Activated naive CD4-positive, alpha-beta T cell treated with anti-CD3 and anti-CD28 coated beads for 36 hours (primary cell): ENCODE data around the gene NNT. TPM values are rescaled to one million over a fixed set of nuclear protein-coding genes. Genes with fewer than 3 reads are reported as not detected.
"Not testable (repeated sequence)": the region's sequence is repeated elsewhere in the genome, so short reads cannot be mapped to it uniquely, and the experiment has no call there.

Source experiments
- CTCF ChIA-PET: fragments of 350-600 bp; sonication (Branson Sonifier 250); formaldehyde crosslinking; loops from one replicate; lab custom pipeline; 2021; ENCODE audit warnings: antibody characterized with exemption; lab: Charles Lee
- DNase-seq: peaks from one replicate; pipeline ENCODE4 v3.0.0-alpha.2; 2020
- H3K27ac Mint-ChIP-seq: one replicate; pipeline ENCODE4 v1.8.0; 2021; ENCODE audit warnings: mild to moderate bottlenecking, mixed read lengths
- H3K27me3 Mint-ChIP-seq: one replicate; pipeline ENCODE4 v1.8.0; 2021; ENCODE audit warnings: low read depth, mixed read lengths
- H3K36me3 Mint-ChIP-seq: one replicate; pipeline ENCODE4 v1.8.0; 2021; ENCODE audit warnings: low read depth, mixed read lengths
- H3K4me1 Mint-ChIP-seq: one replicate; pipeline ENCODE4 v1.8.0; 2021; ENCODE audit warnings: low read depth, mixed read lengths
- H3K4me3 Mint-ChIP-seq: one replicate; pipeline ENCODE4 v1.8.0; 2021; ENCODE audit warnings: mild to moderate bottlenecking, moderate library complexity, mixed read lengths
- H3K9me3 Mint-ChIP-seq: one replicate; pipeline ENCODE4 v1.8.0; 2021; ENCODE audit warnings: mixed read lengths
- intact Hi-C: fragments of 100-400 bp; cut with micrococcal nuclease; formaldehyde crosslinking; loops from one replicate; pipeline ENCODE4 v1.15.1; 2023
- total RNA-seq, 2 experiments: library from RNA; stranded (reverse); gene quantifications; one replicate each; pipeline ENCODE4 v1.2.3, GENCODE V29; 2021

NNT gene
- 10 to 100 TPM; 98.4 to 98.9 TPM for total RNA-seq

DNA sequence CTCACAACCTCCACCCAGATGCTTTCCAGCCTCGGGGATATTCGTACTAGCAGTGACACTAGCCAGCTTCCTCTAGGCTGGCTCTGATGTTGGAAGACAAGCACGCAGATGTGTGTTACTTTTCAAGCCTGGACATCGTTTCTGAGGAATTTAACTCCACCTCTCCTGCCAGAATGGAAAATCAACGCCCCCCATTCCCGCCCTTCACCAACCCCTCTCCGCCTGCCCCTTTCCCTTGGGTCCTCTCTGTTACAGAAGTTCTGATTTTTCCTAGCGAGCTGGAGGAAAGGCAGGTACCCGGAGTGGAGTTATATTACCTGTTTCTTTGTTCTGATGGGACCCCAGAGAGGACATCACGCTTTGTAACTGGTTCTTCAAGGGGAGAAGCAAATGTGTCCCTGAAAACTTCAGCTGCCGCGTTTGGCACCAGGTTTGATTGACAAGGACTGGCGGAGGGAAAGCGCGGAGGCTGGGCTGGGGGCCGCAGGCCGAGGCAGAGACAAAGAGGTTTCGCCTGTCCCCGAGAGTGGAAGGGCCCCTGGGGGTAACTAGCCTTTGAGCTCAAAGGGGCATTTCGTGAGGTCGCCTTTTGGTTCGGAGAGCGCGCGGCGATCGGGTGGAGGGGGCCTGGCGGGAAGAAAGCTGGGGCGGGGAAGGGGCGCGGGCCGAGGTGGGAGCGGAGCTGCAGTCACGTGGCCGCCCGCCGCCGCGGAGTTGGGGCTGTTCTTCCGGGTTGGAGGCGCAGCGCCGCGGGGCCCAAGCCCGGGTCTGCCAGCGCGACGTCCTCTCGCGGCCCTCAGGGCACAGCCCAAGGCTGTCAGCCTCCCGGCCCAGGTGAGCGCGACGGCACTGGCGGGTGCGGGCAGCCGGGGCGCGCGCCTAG lies at the start of gene NNT:
Gene NNT, plus strand, starts transcription at position 720 of the 883 bp plus-strand sequence. CDS start 6,016 bp downstream, outside the sequence.
- intact Hi-C loops = loop anchor here (1.0 to 5.0 kb wide), 10 partner anchors 46 to 1206 kb away; partner anchors contain the start of genes C5orf34, MRPS30, NIM1K and TMEM267
- no peaks in the 10 kb centered on the region for H3K27me3 Mint-ChIP-seq
- CTCF ChIA-PET = interaction anchor here (0.6 to 1.2 kb wide), 8 partner anchors 14 to 213 kb away, joined by 3 to 5 read pairs (median 3); no protein-coding TSS in a partner anchor
- H3K4me3 Mint-ChIP-seq = peak within 1 kb of the TSS; percentile 87
- peak within 1 kb of the TSS; percentile 92 for H3K27ac Mint-ChIP-seq
- peak; percentile 74 for DNase-seq
- no peaks in the 10 kb centered on the region for H3K9me3 Mint-ChIP-seq
- H3K4me1 Mint-ChIP-seq = peaks cover 45% of the 10 kb centered on the region
- H3K36me3 Mint-ChIP-seq = peaks cover 18% of the 10 kb centered on the region

DNA sequence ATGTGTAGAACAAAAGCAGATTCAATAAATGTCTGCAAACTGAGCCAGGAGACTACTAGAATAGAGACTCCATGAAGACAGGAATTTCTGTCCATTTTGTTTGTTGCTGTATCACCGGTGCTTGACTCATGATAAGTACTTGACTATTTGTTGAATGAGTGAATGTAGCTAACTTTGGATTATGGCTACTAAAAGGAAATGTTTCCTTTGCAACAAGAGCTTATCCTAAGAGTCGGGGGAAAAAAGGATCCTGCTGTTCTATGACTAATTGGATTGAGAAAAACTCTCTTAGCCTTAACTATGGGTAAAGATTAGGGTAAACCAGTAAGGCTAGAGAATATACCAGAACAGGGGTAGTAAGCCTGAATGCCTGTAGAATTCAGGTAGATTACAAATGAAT lies 49.6 kb upstream of the NNT start:
- Mint-ChIP-seq H3K4me3 (no peak overlapping the region), H3K27me3 (no peaks in the 10 kb centered on the region), H3K36me3 (peaks cover 13% of the 10 kb centered on the region), H3K9me3 (no peaks in the 10 kb centered on the region), H3K27ac (no peak overlapping the region), H3K4me1 (peaks cover 22% of the 10 kb centered on the region)
- CTCF ChIA-PET = interaction anchor here (1.0 to 2.0 kb wide), 2 partner anchors 13 to 164 kb away, joined by 3 to 4 read pairs; no protein-coding TSS in a partner anchor
- no peak for DNase-seq
- intact Hi-C loops = loop anchor here (10.0 kb wide), 2 partner anchors 599 to 1221 kb away; no protein-coding TSS in a partner anchor

- no peak for DNase-seq
- Mint-ChIP-seq H3K4me3 (no peak overlapping the region), H3K27ac (no peak overlapping the region), H3K36me3 (peaks cover 8% of the 10 kb centered on the region), H3K9me3 (no peaks in the 10 kb centered on the region), H3K27me3 (no peaks in the 10 kb centered on the region), H3K4me1 (peaks cover 23% of the 10 kb centered on the region)
- CTCF ChIA-PET = interaction anchor here (1.0 to 2.0 kb wide), 4 partner anchors 14 to 56 kb away, joined by 3 to 5 read pairs (median 4); partner anchors contain the start of gene NNT
- intact Hi-C loops = loop anchor here (10.0 kb wide), 2 partner anchors 600 to 1220 kb away; no protein-coding TSS in a partner anchor
Measured at GRCh38 chr5:43554497-43554896, 48.5 kb upstream of the NNT start.

DNA sequence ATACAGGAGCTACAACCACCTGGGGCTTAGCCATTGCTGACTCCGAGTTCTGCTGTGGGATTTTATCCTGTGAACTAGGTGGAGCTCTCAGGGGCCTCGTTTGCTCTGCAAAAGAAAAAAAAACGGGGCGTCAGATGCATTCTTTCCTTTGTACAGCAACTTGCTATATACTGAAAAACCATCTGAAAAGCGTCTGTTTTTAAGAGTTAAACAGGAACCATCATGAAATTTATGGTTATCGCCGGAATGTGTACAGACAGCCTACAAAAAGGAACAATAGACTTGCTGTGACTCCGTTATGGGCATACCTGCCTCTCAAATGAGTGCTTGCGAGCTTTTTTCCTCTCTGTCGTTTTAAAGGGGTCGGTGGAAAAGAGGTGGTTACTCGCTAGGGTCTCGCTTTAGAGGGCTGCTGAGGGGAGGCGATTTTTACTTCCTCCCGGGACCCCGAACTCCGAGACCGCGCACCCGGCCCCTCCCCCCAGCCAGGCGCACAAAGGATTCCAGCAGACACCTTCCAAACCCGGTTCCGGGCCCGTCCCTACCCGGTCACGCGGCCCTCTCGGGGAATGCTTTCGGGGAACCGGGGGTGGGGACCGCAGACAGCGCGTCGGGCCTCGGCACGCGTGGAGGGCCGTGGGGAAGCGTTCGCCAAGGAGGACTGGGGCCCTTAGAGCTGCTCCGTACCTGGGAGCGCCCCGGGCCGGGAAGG lies 46.9 kb upstream of the NNT start:
- CTCF ChIA-PET = interaction anchor here (0.7 to 1.9 kb wide), 6 partner anchors 44 to 72 kb away, joined by 3 to 12 read pairs (median 3); partner anchors contain the start of genes NNT and TMEM267

GRCh38 chr5:43556607-43556856 lies 46.4 kb upstream of the NNT start:
- peaks cover 17% of the 10 kb centered on the region for H3K4me1 Mint-ChIP-seq
- H3K27ac Mint-ChIP-seq, H3K27me3 Mint-ChIP-seq, H3K36me3 Mint-ChIP-seq, H3K9me3 Mint-ChIP-seq, DNase-seq: not testable (repeated sequence)
- CTCF ChIA-PET = interaction anchor here (1.5 to 1.9 kb wide), 2 partner anchors 46 to 72 kb away, joined by 3 to 12 read pairs; partner anchors contain the start of genes NNT and TMEM267
- peak overlapping the region; percentile 84 for H3K4me3 Mint-ChIP-seq
- intact Hi-C loops = loop anchor here (1.0 to 10.0 kb wide), 11 partner anchors 41 to 1218 kb away; partner anchors contain the start of genes C5orf34, NIM1K, NNT and TMEM267

More for the DNA sequence above, 46.9 kb upstream of the NNT start:
- Mint-ChIP-seq H3K36me3 (peaks cover 6% of the 10 kb centered on the region), H3K4me3 (peak overlapping the region; percentile 84), H3K27me3 (peaks cover 3% of the 10 kb centered on the region), H3K27ac (peak overlapping the region; percentile 90), H3K9me3 (no peaks in the 10 kb centered on the region), H3K4me1 (peaks cover 18% of the 10 kb centered on the region)
- peak; percentile 65 for DNase-seq
- intact Hi-C loops = loop anchor here (1.0 to 10.0 kb wide), 12 partner anchors 41 to 1219 kb away; partner anchors contain the start of genes C5orf34, NIM1K, NNT and TMEM267

DNA sequence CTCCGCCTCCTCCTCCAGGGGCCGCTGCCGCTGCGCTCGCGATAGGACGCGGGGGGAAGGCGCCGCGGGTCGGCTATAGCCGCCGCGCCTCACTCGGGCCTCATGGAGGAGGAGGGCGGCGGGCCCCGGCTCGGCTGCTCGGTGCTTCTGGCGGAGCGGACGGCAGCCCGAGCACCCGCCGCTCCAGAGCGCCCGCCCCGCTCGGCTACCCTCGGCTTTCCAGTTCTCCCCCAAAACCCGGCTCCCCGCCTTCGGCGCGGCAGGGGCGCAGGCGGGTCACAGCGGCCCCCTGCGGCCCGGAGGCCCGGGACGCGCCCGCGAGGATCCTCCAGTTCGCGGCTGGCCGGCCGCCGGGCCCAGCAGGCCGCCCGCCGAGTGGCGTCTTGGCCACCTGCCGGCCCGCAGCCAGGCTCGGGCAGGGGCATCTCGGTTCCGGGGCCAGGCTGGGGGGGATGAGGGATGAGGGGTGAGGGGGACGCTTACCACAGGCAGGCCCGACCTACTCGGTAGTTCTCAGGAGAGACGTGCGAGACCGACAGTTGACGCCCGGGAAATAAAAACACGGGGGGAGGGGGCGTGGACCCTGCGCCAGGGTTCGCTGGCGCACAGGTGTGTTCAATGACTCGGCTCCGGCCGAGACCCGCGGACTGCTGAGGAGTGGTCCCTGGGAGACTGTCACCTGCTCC lies 46.0 kb upstream of the NNT start, which contains the start of gene PAIP1:
Gene PAIP1, minus strand, starts transcription at position 221 of the 686 bp plus-strand sequence. CDS start 231 bp downstream, outside the sequence.
- DNase-seq = peak; percentile 82
- peaks cover 17% of the 10 kb centered on the region for H3K4me1 Mint-ChIP-seq
- intact Hi-C loops = loop anchor here (1.0 to 10.0 kb wide), 14 partner anchors 42 to 1251 kb away; partner anchors contain the start of genes C5orf34, HMGCS1, MRPS30 and NIM1K
- H3K27me3 Mint-ChIP-seq = peaks cover 3% of the 10 kb centered on the region
- H3K4me3 Mint-ChIP-seq = peak within 1 kb of the TSS; percentile 84
- peaks cover 4% of the 10 kb centered on the region for H3K36me3 Mint-ChIP-seq
- H3K27ac Mint-ChIP-seq = peak within 1 kb of the TSS; percentile 95
- H3K9me3 Mint-ChIP-seq = no peaks in the 10 kb centered on the region
- CTCF ChIA-PET = interaction anchor here (1.9 kb wide), 1 partner anchor 73 kb away, joined by 12 read pairs; the partner anchor contains the start of gene TMEM267

DNA sequence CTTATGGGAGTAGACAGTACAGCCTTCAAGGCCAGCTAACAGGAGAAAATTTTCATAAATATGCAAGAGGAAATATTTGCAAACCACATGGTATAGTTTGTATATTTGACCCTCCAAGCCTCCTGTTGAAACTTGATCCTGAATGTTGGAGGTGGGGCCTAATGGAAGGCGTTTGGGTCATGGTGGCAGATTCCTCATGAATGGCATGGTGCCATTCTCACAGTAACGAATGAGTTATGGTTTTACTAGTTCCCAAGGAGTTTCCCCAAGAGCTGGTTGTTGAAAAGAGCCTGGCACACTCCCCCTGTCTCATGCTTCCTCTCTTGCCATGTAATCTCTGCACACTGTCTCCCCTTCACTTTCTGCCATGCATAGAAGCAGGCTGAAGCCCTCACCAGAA lies 42.9 kb upstream of the NNT start:
- intact Hi-C loops = no loop called here
- Mint-ChIP-seq H3K27ac (no peak overlapping the region), H3K9me3 (no peaks in the 10 kb centered on the region), H3K4me1 (peaks cover 15% of the 10 kb centered on the region), H3K27me3 (peaks cover 6% of the 10 kb centered on the region), H3K4me3 (no peak overlapping the region), H3K36me3 (peaks cover 3% of the 10 kb centered on the region)
- no peak for DNase-seq
- CTCF ChIA-PET = interaction anchor here (0.7 to 2.0 kb wide), 3 partner anchors 24 to 71 kb away, joined by 3 to 6 read pairs (median 5); no protein-coding TSS in a partner anchor

- H3K9me3 Mint-ChIP-seq = no peaks in the 10 kb centered on the region
- CTCF ChIA-PET = interaction anchor here (0.6 kb wide), 1 partner anchor 222 kb away, joined by 5 read pairs; no protein-coding TSS in a partner anchor
- peaks cover 6% of the 10 kb centered on the region for H3K27me3 Mint-ChIP-seq
- H3K36me3 Mint-ChIP-seq = no peaks in the 10 kb centered on the region
- no peak for DNase-seq
- peaks cover 11% of the 10 kb centered on the region for H3K4me1 Mint-ChIP-seq
- H3K4me3 Mint-ChIP-seq = no peak overlapping the region
- intact Hi-C loops = no loop called here
- no peak overlapping the region for H3K27ac Mint-ChIP-seq
Measured at GRCh38 chr5:43561356-43561755, 41.6 kb upstream of the NNT start.

- Mint-ChIP-seq H3K36me3 (no peaks in the 10 kb centered on the region), H3K9me3 (no peaks in the 10 kb centered on the region), H3K27me3 (peaks cover 6% of the 10 kb centered on the region), H3K4me3 (no peak overlapping the region), H3K27ac (no peak overlapping the region), H3K4me1 (peaks cover 7% of the 10 kb centered on the region)
- CTCF ChIA-PET = interaction anchor here (1.0 kb wide), 1 partner anchor 46 kb away, joined by 3 read pairs; no protein-coding TSS in a partner anchor
- intact Hi-C loops = no loop called here
- no peak for DNase-seq
Measured at GRCh38 chr5:43563321-43563720, 39.7 kb upstream of the NNT start.

- no peak overlapping the region for H3K4me3 Mint-ChIP-seq
- H3K36me3 Mint-ChIP-seq = no peaks in the 10 kb centered on the region
- no peaks in the 10 kb centered on the region for H3K9me3 Mint-ChIP-seq
- peaks cover 6% of the 10 kb centered on the region for H3K27me3 Mint-ChIP-seq
- no peaks in the 10 kb centered on the region for H3K4me1 Mint-ChIP-seq
- CTCF ChIA-PET = interaction anchor here (1.0 kb wide), 1 partner anchor 45 kb away, joined by 3 read pairs; no protein-coding TSS in a partner anchor
- intact Hi-C loops = no loop called here
- no peak overlapping the region for H3K27ac Mint-ChIP-seq
- no peak for DNase-seq
Measured at GRCh38 chr5:43564289-43564850, 38.6 kb upstream of the NNT start.

DNA sequence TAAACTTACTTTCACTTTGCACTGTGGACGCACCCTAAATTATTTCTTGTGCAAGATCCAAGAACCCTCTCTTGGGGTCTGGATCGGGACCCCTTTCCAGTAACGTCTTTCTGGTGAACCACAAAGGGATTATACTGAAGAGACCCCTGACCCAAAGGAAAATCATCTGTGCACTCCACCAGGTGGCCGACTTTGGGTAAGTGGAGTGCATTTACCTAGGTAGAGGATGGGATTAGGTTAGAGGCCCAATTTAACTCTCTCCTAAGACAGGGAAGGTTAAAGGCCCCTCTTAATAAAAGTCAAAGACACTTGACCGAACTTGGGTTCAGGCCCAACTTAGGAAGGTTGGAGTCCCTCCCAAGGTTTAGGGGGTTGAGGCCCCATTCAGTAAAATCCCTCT lies 37.9 kb upstream of the NNT start:
- Mint-ChIP-seq H3K9me3 (no peaks in the 10 kb centered on the region), H3K36me3 (no peaks in the 10 kb centered on the region), H3K4me1 (no peaks in the 10 kb centered on the region), H3K27ac (no peak overlapping the region), H3K27me3 (peaks cover 6% of the 10 kb centered on the region), H3K4me3 (no peak overlapping the region)
- no peak for DNase-seq
- CTCF ChIA-PET = no interaction called here
- intact Hi-C loops = no loop called here
